IPS DF 4.7 (cell line): ENCODE measurements around the gene LRP1B.
"Not testable (repeated sequence)": the region's sequence is repeated elsewhere in the genome, so short reads cannot be mapped to it uniquely, and the experiment has no call there.

Experiments used
- DNase-seq: peaks from one replicate; pipeline ENCODE4 v3.0.0-alpha.2; 2013; ENCODE audit warnings: low spot score; ENCODE audit errors: extremely low read depth

Gene LRP1B

DNA sequence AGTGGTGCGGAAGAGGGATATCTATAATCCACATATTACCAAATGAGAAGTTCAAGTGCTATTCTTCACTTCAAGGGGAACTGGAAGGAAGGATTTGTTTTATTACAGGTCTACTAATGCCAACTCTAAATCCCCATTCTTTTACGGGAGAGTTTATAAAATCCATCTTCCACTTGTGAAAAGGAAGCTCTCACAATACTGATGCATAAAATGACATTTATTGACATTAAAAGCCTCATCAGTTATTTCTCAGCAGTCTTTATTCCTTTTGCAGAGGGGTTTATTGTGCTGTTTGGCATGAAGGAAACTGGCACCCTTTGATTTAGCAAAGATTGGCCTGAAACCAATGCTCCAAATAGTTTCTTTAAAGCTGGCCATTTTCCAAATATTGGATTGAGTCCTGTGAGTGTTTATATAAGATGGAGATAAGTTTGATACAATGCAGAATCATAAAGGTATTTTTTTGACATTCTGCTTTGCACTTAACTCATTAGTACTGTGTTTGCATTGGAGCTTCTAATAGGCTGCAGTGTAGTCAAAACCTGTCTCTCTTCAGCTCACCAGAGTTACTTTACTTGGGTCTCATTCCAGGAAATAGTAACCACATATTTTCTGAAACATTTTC, 26.6 kb downstream of the LRP1B start:
- DNase-seq: no peak

DNA sequence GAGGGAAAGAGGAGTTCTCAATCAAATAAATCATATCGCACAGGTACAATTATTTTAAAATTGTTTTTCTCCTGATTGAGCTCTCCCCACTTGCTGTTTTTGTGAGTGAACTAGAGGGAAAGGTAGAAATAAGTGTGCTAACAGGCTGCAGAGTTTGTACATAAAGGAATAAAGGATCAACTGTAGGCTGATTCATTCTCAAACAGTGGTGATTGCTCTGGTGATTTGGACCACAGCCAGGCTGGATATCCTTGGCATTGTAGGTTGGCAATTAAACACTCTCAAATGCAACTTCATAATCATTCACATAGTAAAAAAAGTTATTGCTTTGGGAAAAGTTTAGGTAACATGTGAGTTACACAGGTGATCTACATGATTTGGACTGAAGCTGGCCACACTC, 29.8 kb downstream of the LRP1B start:
- DNase-seq: no peak

DNA sequence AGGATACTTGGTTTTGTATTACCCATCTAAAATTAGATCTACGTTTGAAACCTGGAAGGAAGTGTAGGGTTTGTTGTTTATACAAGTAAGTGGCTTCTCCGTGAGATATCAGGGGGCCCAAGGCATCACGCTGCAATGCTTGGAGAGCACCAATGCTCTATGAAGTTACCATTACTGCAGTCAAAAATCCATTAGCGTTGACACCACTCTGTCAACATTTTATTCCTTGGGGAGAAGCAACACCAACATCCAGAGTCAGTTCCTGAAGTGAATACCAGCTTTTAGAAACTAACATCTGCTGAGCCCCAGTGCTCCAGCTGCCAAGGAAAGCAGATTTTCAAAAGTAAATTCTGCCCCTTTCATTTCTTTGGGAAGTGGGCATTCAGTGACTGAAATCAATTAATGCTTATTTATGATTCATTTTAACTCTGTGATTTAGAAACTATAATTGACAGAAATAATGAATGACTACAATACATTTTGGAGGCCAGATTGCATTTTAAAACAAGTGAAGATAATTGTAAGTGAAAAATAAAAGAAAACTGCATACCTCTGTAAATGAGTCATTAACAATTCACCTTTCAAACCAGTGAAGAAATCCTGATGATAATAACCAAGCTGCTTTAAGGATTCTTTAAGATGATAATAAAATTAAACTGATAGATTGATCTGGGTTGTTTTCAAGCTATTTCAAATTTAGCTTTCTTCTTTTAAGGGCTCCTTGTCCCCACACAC, 30.5 kb downstream of the LRP1B start:
- DNase-seq: no peak

GRCh38 chr2:142097711-142098110, 33.1 kb downstream of the LRP1B start:
- no peak for DNase-seq

GRCh38 chr2:142095647-142096046, 35.2 kb downstream of the LRP1B start:
- DNase-seq: no peak

DNA sequence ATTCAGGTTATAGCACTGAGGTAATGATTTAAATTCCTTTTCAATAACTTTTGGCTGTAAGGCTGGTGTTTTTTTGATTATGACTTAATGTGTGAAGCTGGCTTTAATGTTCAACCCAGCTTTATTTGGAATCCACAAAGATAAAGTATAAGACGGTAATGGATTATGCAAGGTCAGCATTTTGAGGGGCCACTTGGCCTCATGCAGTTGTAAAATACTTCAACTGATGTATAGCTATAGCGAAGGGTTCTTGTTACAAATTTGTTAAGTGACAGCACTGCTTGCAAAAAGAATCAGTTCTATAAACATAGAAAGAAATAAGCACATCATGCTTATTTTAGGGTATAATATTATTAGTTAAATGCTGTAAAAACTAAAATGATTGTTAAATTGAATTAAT, 36.6 kb downstream of the LRP1B start:
- DNase-seq: no peak

DNA sequence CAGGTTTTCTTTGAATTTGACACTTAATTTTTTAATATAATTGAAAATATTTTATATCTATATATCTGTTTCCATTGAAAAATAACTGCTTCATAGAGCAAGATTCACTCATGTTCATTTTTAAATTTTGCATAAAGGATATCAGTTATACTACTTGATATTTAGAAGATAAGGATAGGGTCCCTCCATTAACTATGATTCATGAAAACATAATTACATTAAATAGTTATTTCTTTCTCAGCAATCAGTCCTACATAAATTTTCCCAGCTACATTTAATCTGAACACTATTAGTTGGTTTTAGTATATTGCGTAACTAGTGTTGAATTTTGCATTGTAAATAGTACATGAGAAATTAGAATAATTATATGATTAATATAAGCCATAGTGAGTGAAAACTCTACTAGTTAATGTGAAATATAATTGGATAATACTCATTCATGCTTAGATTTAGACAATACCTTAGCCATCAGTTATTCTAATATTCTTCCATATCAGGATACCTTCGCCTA, 42.7 kb downstream of the LRP1B start:
- no peak for DNase-seq

DNA sequence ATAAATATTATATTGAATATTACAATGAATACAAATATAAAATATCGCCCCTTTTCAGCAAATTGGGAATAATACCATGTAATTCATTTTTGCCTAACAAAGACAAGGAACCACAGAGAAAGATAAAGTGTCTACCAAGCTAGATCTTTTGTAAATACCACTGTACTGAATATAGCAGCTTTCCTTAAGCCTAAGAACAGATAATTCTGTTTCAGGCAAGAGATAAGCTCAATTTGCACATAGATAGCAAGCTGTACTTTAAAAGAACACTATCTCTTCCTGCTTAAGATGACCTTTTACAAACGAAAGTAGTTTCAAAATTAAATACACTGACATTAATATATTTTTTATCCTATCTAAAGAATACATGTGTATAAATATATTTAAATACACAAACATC, 43.2 kb downstream of the LRP1B start:
- DNase-seq: not testable (repeated sequence)

DNA sequence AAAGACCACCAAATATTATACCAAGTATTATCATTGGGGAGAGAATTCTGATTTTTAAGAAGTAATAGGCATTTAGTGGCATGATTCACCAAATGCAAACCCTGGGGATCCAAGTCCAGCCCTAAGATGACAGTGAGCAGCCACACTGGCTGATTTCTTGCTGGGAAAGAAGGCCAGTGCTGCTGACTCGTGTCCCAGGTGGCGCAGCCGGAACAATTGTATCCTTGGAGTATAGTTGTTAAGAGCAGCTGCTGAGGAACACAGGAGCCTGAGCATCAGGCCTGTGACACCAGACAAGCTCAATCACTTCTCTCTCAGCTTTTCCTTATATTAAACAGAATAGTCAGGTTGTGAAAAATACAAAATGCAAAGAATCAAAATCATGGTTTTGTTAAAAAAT, 48.4 kb downstream of the LRP1B start:
- DNase-seq: no peak

- DNase-seq: no peak
Measured at GRCh38 chr2:142076317-142076716, 54.5 kb downstream of the LRP1B start.

DNA sequence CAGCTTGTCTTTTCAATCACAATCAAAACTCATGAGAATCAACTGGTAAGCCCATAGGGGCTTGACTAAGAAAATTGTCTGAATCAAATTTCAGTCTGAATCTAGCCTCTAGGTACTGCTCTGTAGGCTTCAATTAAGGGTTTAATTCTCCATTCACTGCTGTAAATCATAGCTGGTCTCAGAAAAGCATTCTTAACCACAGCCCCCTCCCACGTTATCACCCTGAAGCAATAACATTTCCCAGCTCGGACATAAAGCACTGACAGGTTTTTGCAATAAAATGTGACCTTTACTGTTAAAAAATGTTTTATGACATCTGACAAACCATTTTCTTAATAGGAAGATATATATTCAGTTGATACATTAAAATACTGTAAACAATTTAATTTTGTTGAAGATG, 55.0 kb downstream of the LRP1B start:
- DNase-seq: no peak

GRCh38 chr2:142069251-142069888, 61.4 kb downstream of the LRP1B start:
- no peak for DNase-seq

DNA sequence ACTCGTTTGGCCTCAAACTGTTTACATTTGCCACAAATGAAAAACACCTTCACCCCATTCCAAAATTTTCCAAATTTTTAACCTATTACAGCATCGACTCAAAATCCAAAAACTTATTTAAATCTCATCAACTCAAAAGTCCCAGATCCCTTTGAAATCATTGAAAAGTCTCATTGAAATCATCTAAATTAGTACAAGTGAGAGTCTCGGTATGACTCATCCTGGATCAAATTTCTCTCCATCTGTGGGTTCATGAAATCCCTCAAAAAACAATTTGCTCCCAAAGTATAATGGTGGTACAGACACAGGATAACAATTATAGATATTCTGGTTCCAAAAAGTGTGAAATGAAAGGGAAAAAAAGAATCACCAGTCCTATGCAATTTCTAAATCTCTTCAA, 65.1 kb downstream of the LRP1B start:
- no peak for DNase-seq

- no peak for DNase-seq
Measured at GRCh38 chr2:142065156-142065555, 65.7 kb downstream of the LRP1B start.

DNA sequence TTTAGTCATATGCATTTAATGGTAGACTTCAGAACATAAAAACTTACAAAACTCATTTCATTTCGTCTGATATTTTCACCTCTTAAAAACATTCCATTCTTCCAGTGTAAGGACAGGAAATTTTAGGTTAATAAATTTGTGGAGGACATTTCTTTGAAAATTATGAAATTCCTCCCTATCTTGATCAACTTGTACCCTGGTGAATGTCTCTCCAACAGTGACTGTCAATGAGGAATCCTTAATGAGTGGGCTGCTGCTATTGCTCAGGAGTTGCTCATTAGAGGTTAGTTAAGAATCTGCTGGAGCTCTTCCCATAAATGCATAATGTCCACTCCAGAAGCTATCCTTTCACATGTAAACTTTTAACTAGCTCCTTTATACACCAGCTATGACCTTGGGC, 69.1 kb downstream of the LRP1B start:
- DNase-seq: no peak

DNA sequence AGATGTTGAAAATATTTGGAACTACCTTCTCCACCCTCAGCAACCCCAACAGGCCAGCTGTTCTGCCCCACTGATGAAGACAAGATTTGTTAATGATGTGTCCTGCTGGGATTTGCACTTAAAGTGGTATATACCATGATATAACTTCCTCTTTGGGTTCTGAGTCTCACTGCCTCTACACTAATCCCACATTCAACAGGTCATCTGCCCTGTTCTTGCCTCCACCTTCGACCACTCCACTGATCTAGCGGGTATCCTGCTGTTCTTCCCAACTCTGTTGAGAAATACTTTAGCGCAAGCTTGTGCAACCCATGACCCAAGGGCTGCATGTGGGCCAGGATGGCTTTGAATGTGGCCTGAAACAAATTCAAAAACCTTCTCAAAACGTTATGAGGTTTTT, 72.7 kb downstream of the LRP1B start:
- DNase-seq: no peak

DNA sequence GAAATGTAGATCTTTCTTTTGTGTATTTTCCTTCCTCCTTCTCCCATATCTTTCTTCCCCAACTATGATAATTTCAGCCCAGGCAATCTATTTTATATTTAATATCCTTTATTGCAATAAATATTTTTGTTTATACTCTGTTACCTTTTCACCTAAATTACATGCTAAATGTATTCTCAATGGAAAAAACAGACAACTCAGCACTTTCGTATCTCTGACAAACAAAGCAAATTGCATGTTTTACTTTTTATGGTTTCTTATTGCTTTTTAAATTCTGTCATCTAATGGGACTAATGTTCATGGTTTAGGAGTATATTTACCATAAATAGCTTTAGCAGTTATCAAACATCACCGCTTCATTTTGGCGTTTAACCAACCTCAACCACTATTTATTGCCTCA, 74.0 kb downstream of the LRP1B start:
- DNase-seq: no peak

DNA sequence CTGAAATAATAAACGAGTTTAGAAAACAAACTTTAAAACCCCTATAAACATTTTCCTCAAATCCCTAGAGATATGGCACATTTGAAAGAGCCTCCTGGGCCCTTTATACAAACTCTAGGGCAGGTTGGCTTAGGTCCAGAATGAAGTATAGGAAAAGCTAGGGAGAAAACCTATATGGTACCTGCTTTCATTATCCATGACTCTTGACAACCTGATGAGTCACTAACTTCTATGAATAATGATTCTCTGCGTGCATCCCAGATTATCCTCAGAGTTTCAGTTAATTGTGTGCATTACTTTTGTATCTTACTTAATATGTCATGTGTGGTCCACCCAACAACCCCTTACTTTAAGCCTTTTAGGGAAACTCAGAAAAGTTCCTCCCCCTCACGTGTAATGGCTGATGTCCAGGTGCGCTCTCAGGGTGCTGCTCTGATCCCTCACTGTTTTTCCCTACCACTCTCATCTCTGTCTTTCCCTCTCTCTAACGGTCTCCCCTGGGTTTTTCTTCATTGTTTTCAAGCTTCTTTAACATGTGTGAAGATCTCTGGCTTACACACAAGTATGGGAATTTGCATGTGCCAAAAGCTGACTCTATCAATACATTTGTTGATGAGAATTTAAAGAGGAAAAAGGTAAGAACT, 78.5 kb downstream of the LRP1B start:
- DNase-seq: no peak

DNA sequence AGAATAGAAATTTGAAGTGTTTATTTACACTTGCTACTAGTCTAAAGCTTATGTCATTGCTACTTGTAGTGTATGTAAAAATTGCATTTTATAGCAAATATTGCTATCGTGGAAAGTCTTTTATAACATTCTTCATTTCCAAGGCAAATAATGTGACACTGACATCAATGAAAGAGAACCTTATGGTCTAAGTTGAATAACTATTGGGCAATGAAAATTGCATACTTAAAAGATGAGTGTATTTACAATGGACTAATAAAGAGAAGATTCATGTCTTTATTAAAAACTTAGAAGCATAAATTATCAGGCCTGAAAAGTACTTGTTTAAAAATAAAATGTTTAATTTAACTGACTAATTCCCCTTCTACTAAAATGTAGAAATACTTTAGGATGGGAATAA, 82.2 kb downstream of the LRP1B start:
- no peak for DNase-seq

GRCh38 chr2:142045641-142046040, 85.2 kb downstream of the LRP1B start:
- DNase-seq: no peak

DNA sequence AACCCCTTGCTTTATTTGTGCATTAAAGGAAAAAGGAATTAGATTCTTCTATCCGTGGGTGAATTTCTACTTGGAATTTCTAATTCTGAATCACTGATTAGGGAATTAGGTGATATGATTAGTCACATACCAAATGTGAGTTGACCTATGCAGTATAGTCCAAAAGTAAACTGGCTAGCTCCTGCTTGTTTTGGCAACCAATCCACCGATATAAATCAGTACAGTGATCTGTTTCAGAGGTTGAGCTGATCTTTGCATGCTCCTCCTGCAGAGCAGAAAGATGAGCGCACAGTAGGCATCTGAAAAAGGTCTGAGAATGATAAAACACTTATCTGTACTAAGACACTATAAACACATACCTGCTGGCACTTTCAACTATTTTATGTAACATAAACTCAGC, 86.6 kb downstream of the LRP1B start:
- no peak for DNase-seq

GRCh38 chr2:142042536-142043199, 88.1 kb downstream of the LRP1B start:
- no peak for DNase-seq
